Measurements from ENCODE around the gene HACD1. TPM values are rescaled to one million over a fixed set of nuclear protein-coding genes. Genes with fewer than 3 reads are reported as not detected.

The HACD1 gene
- total and polyA plus RNA-seq, 2 experiments from 2014 or later = 14.8 to 38.8 TPM

DNA sequence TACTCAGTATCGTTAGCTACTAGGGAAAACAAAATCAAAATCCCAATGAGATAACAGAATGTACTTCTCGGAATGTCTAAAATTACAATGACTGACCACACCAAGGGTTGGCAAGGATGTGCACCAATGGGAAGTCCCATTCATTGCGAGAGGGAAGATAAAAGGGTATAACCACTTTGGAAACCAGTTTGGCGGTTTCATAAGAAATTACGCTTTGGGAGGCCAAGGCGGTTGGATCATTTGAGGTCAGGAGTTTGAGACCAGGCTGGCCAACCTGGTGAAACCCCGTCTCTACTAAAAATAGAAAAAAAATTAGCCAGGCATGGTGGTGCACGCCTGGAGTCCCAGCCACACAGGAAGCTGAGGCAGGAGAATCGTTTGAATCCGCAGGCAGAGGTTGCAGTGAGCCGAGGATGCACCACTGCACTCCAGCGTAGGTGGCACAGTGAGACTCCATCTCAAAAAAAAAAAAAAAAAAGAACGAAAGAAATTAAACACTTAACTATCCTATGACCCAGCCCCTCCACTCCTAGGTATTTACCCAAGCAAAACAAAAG lies 7.6 kb downstream of the HACD1 start:
- Histone ChIP-seq H3K9me3 (ENCODE audit: low read depth) (no peaks in the 10 kb centered on the region), H3K4me2 (no peak overlapping the region), H3K9me2 (replicated peaks; ENCODE audit: insufficient read depth) (no peaks in the 10 kb centered on the region), H3K27me3 (no peaks in the 10 kb centered on the region), H3K79me2 (no peaks in the 10 kb centered on the region), H3K27ac (no peak overlapping the region), H3K4me3 (no peak overlapping the region), H2AFZ (no peak overlapping the region), H3K36me3 (replicated peaks; ENCODE audit: insufficient read depth, low read depth) (no peaks in the 10 kb centered on the region), H3K4me1 (ENCODE audit: insufficient read depth) (no peaks in the 10 kb centered on the region), H4K20me1 (ENCODE audit: insufficient read depth, poor library complexity, severe bottlenecking) (no peaks in the 10 kb centered on the region)
- WGBS (ENCODE audit: low lambda C conversion rate, missing lambda C conversion rate) = 89% methylated on average over 13 of the region's 13 CpGs
- no peak for DNase-seq (ENCODE audit: low spot score)
- TF ChIP-seq EZH2phosphoT487 (IDR thresholded peaks at IDR 0.05; ENCODE audit: low read depth, severe bottlenecking, unreplicated experiment) (no peak), EZH2 (IDR thresholded peaks at IDR 0.05; ENCODE audit: borderline replicate concordance) (no peak)
- TF ChIP-seq, protein P1, sequence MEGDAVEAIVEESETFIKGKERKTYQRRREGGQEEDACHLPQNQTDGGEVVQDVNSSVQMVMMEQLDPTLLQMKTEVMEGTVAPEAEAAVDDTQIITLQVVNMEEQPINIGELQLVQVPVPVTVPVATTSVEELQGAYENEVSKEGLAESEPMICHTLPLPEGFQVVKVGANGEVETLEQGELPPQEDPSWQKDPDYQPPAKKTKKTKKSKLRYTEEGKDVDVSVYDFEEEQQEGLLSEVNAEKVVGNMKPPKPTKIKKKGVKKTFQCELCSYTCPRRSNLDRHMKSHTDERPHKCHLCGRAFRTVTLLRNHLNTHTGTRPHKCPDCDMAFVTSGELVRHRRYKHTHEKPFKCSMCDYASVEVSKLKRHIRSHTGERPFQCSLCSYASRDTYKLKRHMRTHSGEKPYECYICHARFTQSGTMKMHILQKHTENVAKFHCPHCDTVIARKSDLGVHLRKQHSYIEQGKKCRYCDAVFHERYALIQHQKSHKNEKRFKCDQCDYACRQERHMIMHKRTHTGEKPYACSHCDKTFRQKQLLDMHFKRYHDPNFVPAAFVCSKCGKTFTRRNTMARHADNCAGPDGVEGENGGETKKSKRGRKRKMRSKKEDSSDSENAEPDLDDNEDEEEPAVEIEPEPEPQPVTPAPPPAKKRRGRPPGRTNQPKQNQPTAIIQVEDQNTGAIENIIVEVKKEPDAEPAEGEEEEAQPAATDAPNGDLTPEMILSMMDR (IDR thresholded peaks at IDR 0.05; ENCODE audit: poor library complexity) = no peak

DNA sequence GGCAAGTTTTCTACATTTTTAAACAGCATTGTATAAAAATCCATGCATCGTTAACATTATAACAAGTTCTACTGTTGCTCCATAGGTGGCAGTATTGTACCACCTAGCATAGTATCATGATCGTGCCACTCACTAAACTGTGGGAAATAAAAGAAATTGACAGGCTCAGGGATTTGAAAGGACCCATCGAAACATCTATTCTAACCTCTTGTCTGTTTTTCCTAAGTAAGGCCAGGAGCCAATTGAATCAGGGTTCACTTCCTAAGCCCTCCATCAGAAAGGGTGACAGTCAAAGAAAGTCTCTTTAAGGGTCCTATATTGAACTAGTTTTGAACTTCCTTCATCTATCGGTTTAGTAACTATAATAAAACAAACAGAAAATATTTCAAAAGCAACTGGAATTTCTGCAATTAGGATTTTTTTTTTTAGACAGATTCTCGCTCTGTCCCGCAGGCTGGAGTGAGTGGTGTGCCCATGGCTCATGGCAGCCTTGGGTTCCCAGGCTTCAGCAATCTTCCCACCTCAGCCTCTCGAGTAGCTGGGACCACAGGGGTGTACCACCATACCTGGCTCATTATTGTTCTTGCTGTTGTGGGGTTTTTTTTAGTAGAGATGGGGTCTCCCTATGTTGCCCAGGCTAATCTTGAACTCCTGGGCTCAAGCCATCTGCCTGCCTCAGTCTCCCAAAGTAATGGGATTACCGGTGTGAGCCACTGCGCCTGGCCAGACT lies 9.4 kb downstream of the HACD1 start:
- DNase-seq (ENCODE audit: low spot score) = peak; percentile 74
- H3K27me3 ChIP-seq = no peaks in the 10 kb centered on the region
- no peaks in the 10 kb centered on the region for H3K9me2 ChIP-seq (replicated peaks; ENCODE audit: insufficient read depth)
- no peak overlapping the region for H2AFZ ChIP-seq
- H3K4me1 ChIP-seq (ENCODE audit: insufficient read depth) = no peaks in the 10 kb centered on the region
- H3K36me3 ChIP-seq (replicated peaks; ENCODE audit: insufficient read depth, low read depth) = no peaks in the 10 kb centered on the region
- WGBS (ENCODE audit: low lambda C conversion rate, missing lambda C conversion rate) = 67% methylated on average over 9 of the region's 9 CpGs
- no peak overlapping the region for H3K4me2 ChIP-seq
- H3K27ac ChIP-seq = no peak overlapping the region
- no peaks in the 10 kb centered on the region for H3K9me3 ChIP-seq (ENCODE audit: low read depth)
- no peak overlapping the region for H3K4me3 ChIP-seq
- H4K20me1 ChIP-seq (ENCODE audit: insufficient read depth, poor library complexity, severe bottlenecking) = no peaks in the 10 kb centered on the region
- no peak for TF ChIP-seq EZH2phosphoT487 (IDR thresholded peaks at IDR 0.05; ENCODE audit: low read depth, severe bottlenecking, unreplicated experiment)
- TF ChIP-seq, protein P1 (IDR thresholded peaks at IDR 0.05; ENCODE audit: poor library complexity) = peak; percentile 81
- H3K79me2 ChIP-seq = no peaks in the 10 kb centered on the region

DNA sequence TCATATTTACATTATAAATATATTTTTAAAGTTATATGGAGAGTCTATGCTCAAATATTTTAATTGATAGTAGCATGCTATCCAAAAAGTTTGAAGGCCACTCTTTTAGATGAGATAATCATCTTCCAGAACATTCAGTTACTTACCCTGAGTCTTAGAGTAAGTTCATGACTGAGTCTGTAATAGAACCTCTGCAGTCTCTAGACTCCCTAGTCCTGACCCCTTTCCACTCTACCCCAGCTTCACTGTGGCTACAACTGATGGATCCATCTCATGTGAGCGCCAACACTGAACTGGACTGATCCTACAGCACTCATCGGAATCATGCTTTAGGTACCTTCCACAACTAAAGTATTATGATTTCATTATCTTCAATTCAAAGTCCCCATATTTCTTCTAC lies 10.1 kb downstream of the HACD1 start:
- WGBS (ENCODE audit: low lambda C conversion rate, missing lambda C conversion rate) = 74% methylated on average over 2 of the region's 2 CpGs
- no peak overlapping the region for H2AFZ ChIP-seq
- H3K27me3 ChIP-seq = no peaks in the 10 kb centered on the region
- no peaks in the 10 kb centered on the region for H3K4me1 ChIP-seq (ENCODE audit: insufficient read depth)
- no peaks in the 10 kb centered on the region for H3K79me2 ChIP-seq
- H3K9me3 ChIP-seq (ENCODE audit: low read depth) = no peaks in the 10 kb centered on the region
- no peak overlapping the region for H3K4me2 ChIP-seq
- H3K4me3 ChIP-seq = no peak overlapping the region
- TF ChIP-seq, protein P1 (IDR thresholded peaks at IDR 0.05; ENCODE audit: poor library complexity) = no peak
- TF ChIP-seq EZH2phosphoT487 (IDR thresholded peaks at IDR 0.05; ENCODE audit: low read depth, severe bottlenecking, unreplicated experiment) (no peak), EZH2 (IDR thresholded peaks at IDR 0.05; ENCODE audit: borderline replicate concordance) (no peak)
- H3K9me2 ChIP-seq (replicated peaks; ENCODE audit: insufficient read depth) = no peaks in the 10 kb centered on the region
- no peaks in the 10 kb centered on the region for H3K36me3 ChIP-seq (replicated peaks; ENCODE audit: insufficient read depth, low read depth)
- H4K20me1 ChIP-seq (ENCODE audit: insufficient read depth, poor library complexity, severe bottlenecking) = no peaks in the 10 kb centered on the region
- no peak for DNase-seq (ENCODE audit: low spot score)
- H3K27ac ChIP-seq = no peak overlapping the region
